ENCODE results near the gene GATB.

GRCh38 chr4:151702256-151702655 lies 58.6 kb downstream of the GATB start:
- TF ChIP-seq CTCF (conservative IDR thresholded peaks at IDR 0.05; ENCODE audit: low read depth in 2 of 2) (no peak), ETS1 (IDR thresholded peaks at IDR 0.05) (no peak), EZH2phosphoT487 (IDR thresholded peaks at IDR 0.05; ENCODE audit: unreplicated experiment) (no peak), POLR2AphosphoS5 (IDR thresholded peaks at IDR 0.05; ENCODE audit: low read depth) (no peak), JUNB (IDR thresholded peaks at IDR 0.05; ENCODE audit: unreplicated experiment) (no peak), EZH2 (IDR thresholded peaks at IDR 0.05; ENCODE audit: low read depth, unreplicated experiment) (no peak), CREB1 (CRISPR knock-in tag; IDR thresholded peaks at IDR 0.05; ENCODE audit: low read depth) (no peak)
- TF ChIP-seq, protein P1, sequence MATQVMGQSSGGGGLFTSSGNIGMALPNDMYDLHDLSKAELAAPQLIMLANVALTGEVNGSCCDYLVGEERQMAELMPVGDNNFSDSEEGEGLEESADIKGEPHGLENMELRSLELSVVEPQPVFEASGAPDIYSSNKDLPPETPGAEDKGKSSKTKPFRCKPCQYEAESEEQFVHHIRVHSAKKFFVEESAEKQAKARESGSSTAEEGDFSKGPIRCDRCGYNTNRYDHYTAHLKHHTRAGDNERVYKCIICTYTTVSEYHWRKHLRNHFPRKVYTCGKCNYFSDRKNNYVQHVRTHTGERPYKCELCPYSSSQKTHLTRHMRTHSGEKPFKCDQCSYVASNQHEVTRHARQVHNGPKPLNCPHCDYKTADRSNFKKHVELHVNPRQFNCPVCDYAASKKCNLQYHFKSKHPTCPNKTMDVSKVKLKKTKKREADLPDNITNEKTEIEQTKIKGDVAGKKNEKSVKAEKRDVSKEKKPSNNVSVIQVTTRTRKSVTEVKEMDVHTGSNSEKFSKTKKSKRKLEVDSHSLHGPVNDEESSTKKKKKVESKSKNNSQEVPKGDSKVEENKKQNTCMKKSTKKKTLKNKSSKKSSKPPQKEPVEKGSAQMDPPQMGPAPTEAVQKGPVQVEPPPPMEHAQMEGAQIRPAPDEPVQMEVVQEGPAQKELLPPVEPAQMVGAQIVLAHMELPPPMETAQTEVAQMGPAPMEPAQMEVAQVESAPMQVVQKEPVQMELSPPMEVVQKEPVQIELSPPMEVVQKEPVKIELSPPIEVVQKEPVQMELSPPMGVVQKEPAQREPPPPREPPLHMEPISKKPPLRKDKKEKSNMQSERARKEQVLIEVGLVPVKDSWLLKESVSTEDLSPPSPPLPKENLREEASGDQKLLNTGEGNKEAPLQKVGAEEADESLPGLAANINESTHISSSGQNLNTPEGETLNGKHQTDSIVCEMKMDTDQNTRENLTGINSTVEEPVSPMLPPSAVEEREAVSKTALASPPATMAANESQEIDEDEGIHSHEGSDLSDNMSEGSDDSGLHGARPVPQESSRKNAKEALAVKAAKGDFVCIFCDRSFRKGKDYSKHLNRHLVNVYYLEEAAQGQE (IDR thresholded peaks at IDR 0.05; ENCODE audit: unreplicated experiment): no peak
